Heart left ventricle (tissue), 16 donors: ENCODE measurements around the gene CGB2. TPM values are rescaled to one million over a fixed set of nuclear protein-coding genes. Genes with fewer than 3 reads are reported as not detected.
"Not testable (repeated sequence)": the region's sequence is repeated elsewhere in the genome, so short reads cannot be mapped to it uniquely, and the experiment has no call there.

Experiments
- ATAC-seq, 4 donors: fragments of 200-7000 bp; cut with Tn5 transposase; one replicate each; pipeline ENCODE4 v1.9.1; 2020 to 2022; ENCODE audit warnings: moderate library complexity in 4 of 4, mild to moderate bottlenecking in 3 of 4, moderate number of reproducible peaks in 1 of 4
- DNase-seq, 5 donors: peaks; one replicate each; pipeline ENCODE4 v3.0.0-alpha.2; 2020
- H3K27ac ChIP-seq, 12 donors: fragments of 200-600 bp; sonication (generic) in 4 of 12; one replicate each; pipeline versions ENCODE4 v1.5.0 to v1.8.0; 2016 to 2022; ENCODE audit warnings: mild to moderate bottlenecking in 2 of 12
- H3K27me3 ChIP-seq, 9 donors: fragments of 200-600 bp; sonication (generic) in 2 of 9; one replicate each; pipeline versions ENCODE4 v1.5.1 to v1.8.0; 2016 to 2022; ENCODE audit warnings: mild to moderate bottlenecking in 3 of 9
- H3K36me3 ChIP-seq, 9 donors: fragments of 200-600 bp; sonication (generic) in 2 of 9; one replicate each; pipeline versions ENCODE4 v1.5.0 to v1.8.0; 2018 to 2022; ENCODE audit warnings: mild to moderate bottlenecking in 2 of 9
- H3K4me1 ChIP-seq, 12 donors: fragments of 200-600 bp; sonication (generic) in 4 of 12; one replicate each; pipeline versions ENCODE4 v1.5.0 to v1.8.0; 2016 to 2022; ENCODE audit warnings: mild to moderate bottlenecking in 3 of 12
- H3K4me3 ChIP-seq, 12 donors: fragments of 200-600 bp; sonication (generic) in 4 of 12; one replicate each; pipeline versions ENCODE4 v1.5.0 to v1.8.0; 2017 to 2022; ENCODE audit warnings: mild to moderate bottlenecking in 9 of 12, moderate library complexity in 4 of 12
- H3K9me3 ChIP-seq, 12 donors: fragments of 200-600 bp; sonication (generic) in 4 of 12; one replicate each; pipeline versions ENCODE4 v1.5.0 to v1.8.0; 2016 to 2022; ENCODE audit warnings: mild to moderate bottlenecking in 1 of 12
- POLR2A ChIP-seq, 2 donors: fragments of 450-650 bp; IDR thresholded peaks; one replicate each; pipeline ENCODE4 v1.6.1; 2017; ENCODE audit warnings: antibody characterized with exemption in 2 of 2, mild to moderate bottlenecking in 2 of 2, moderate library complexity in 2 of 2
- WGBS, 4 donors: extraction: QIAGEN DNeasy Blood & Tissue Kit in 2 of 4; methylation state at CpG; one replicate each; pipeline versions ENCODE4 v1.1.5 to v1.1.7; 2013 to 2018; 5-methylcytosine and 5-hydroxymethylcytosine counted together
- intact Hi-C, 10 donors: fragments of 100-400 bp; cut with DNase I; formaldehyde crosslinking; loops; one replicate each; pipeline versions ENCODE4 v1.11.1 to v1.14.2; 2022
- polyA plus RNA-seq, 2 donors: library from polyadenylated mRNA; stranded (reverse); fragments of 200-250 nt; gene quantifications; one replicate each; pipeline ENCODE4 v1.2.3, GENCODE V29; 2013
- total RNA-seq, 9 donors: library from RNA; depleted of rRNA in 2 of 9; stranded (reverse); fragments of >200 nt in 2 of 9; fragmentation: NEBNext Ultra II Directional in 3 of 9; extraction: Animal tissue kit (Norgen Biotek cat#: 25700) in 3 of 9; gene quantifications; one replicate each; pipeline versions ENCODE4 v1.1.0 to v1.2.4, GENCODE V29; 2016 to 2023
- TF ChIP-seq, protein P1 (sequence below), 12 donors: fragments of 200-600 bp; sonication (generic) in 4 of 12; IDR thresholded peaks; one replicate each; pipeline versions ENCODE4 v1.5.0 to v1.8.0; 2018 to 2022; ENCODE audit warnings: antibody characterized with exemption in 12 of 12, mild to moderate bottlenecking in 5 of 12
- donor health status: ischemic (EF 13 %, LVEDD 7.1; RV severe dilation, severe dysfunction).
- donor health status: healthy with polysubstance abuse.
- donor health status: DM: no; HTN: yes; CAD: no.
- donor health status: DM: no; HTN: no; CAD: no.
- donor health status: ischemic (EF 25% LVEDD 6.9; RV normal size, moderate dysfunction).
- donor health status: ischemic (EF 25% LVEDD 5.7; RV mildly dilated, moderate dysfunction).
- donor health status: healthy.
- donor health status: DM: yes; HTN: yes; CAD: no.
- donor health status: ischemic (EF 35%, LVEDD 5.7; RV mildly dilated, moderate dysfunction).
- donor health status: nonischemic (EF 11% LVEDD 7.7; RV severe dilation, severe dysfunction).
- donor health status: DM: yes; HTN: yes; CAD: no.
- donor health status: PGD.
- donor health status: ischemic (EF 29% LVEDD 5.4; RV normal size, mild dysfunction).
- donor health status: nonischemic (EF 23%, LVEDD 6.1; RV moderate dilation, normal function).

The CGB2 gene
- total and polyA plus RNA-seq, 11 donors = not detected

DNA sequence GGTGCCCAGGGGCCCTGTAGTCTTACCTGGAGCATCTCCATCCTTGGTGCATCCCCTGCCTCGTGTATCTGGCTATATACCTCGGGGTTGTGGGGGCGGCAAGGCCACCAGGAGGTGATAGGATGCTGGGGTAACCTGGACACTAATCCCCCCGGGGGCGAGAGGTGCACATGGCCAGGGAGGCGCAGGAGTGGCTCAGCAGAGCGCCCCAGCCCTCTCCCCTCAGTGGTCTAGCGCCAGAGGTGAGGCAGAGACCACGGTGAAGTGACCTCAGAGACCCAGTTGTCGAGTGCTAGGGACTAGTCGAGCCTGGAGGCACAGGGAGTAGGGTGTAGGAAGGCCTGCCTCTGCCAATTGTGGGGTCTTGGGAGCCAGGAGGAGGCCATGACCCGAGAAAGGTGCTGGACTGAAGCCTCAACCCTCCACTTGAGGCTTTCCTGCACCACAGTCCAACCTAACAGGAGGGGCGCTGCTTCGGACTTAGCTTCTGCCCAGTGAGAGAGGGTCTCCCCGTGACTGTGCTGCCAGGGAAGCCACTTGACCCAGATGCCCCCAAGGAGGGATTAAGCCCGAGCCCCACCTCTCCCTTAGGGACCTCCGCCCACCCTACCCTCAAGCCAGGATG lies 14.5 kb upstream of the CGB2 start, which contains the start of gene LHB:
Gene LHB, minus strand, starts transcription at position 51 of the 625 bp plus-strand sequence. Its CDS starts 10 bp downstream, at position 41.
- no peak for ATAC-seq

DNA sequence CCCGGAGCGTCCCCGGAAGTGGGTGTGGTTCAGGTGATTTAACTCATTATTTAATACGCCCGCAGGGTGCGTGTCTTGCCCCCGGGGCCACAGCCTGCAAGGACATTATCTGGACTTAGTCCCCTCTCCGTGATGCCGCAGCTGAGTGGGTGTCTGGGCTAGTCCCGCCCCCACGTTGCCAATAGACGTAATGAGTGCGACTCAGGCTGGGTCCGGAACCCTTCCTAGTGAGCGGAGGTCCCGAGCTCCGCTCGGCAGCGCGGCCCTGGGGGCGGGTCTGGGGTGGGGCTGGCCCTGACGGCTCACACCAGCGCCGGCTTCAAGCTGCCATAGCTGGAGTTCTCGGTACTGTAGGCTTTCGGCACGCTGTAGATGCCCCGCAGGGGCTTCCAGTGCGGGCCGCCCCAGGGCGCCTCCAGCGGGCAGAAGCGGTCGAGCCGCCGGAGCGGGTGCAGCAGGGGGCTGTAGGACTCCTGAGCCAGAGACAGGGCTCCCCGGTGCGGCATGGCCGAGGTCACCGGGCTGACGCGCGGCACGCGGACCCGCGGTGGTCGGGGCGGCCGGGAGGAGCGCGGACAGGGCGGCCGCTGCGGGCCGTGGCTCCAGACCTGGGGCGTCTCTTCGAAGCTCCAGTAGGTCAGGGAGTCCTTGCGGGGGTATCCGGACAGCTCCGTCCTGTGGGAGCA lies 13.9 kb upstream of the CGB2 start:
- 1 to 2% (median 1%) methylated on average over 25 to 62 of the region's 62 CpGs for WGBS, 4 donors
- DNase-seq = peak; percentile 31 to 77 (median 53)
- intact Hi-C loops = no loop called here
- Histone ChIP-seq H3K27ac (peak overlapping the region in 1 of 12 donors; percentile 42), H3K9me3 (no peaks in the 10 kb centered on the region), H3K36me3 (peaks cover 0 to 32% (median 13%) of the 10 kb centered on the region in 9 donors), H3K4me1 (peaks cover 0 to 29% (median 16%) of the 10 kb centered on the region in 12 donors), H3K27me3 (peaks cover 0 to 25% (median 0%) of the 10 kb centered on the region in 9 donors), H3K4me3 (peak overlapping the region; percentile 15 to 63 (median 52))
- TF ChIP-seq, protein P1, sequence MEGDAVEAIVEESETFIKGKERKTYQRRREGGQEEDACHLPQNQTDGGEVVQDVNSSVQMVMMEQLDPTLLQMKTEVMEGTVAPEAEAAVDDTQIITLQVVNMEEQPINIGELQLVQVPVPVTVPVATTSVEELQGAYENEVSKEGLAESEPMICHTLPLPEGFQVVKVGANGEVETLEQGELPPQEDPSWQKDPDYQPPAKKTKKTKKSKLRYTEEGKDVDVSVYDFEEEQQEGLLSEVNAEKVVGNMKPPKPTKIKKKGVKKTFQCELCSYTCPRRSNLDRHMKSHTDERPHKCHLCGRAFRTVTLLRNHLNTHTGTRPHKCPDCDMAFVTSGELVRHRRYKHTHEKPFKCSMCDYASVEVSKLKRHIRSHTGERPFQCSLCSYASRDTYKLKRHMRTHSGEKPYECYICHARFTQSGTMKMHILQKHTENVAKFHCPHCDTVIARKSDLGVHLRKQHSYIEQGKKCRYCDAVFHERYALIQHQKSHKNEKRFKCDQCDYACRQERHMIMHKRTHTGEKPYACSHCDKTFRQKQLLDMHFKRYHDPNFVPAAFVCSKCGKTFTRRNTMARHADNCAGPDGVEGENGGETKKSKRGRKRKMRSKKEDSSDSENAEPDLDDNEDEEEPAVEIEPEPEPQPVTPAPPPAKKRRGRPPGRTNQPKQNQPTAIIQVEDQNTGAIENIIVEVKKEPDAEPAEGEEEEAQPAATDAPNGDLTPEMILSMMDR (IDR thresholded peaks at IDR 0.05) = peak in 9 of 12 donors; percentile 32 to 68 (median 50)
- no peak for TF ChIP-seq POLR2A (IDR thresholded peaks at IDR 0.05)
- peak in 3 of 4 donors; percentile 51 to 71 (median 69) for ATAC-seq

More for the DNA sequence above, 14.5 kb upstream of the CGB2 start, which contains the start of gene LHB:
- Histone ChIP-seq H3K27me3 (peaks cover 0 to 25% (median 0%) of the 10 kb centered on the region in 9 donors), H3K36me3 (peaks cover 0 to 38% (median 17%) of the 10 kb centered on the region in 9 donors), H3K4me1 (peaks cover 0 to 29% (median 16%) of the 10 kb centered on the region in 12 donors), H3K4me3 (peak within 1 kb of the TSS; percentile 15 to 63 (median 52)), H3K9me3 (no peaks in the 10 kb centered on the region), H3K27ac (peak within 1 kb of the TSS in 1 of 12 donors; percentile 42)
- 76 to 83% (median 77%) methylated on average over 10 to 17 of the region's 17 CpGs for WGBS, 4 donors
- intact Hi-C loops = no loop called here
- DNase-seq = no peak
- TF ChIP-seq, protein P1 (IDR thresholded peaks at IDR 0.05) = no peak
- TF ChIP-seq POLR2A (IDR thresholded peaks at IDR 0.05) = no peak

DNA sequence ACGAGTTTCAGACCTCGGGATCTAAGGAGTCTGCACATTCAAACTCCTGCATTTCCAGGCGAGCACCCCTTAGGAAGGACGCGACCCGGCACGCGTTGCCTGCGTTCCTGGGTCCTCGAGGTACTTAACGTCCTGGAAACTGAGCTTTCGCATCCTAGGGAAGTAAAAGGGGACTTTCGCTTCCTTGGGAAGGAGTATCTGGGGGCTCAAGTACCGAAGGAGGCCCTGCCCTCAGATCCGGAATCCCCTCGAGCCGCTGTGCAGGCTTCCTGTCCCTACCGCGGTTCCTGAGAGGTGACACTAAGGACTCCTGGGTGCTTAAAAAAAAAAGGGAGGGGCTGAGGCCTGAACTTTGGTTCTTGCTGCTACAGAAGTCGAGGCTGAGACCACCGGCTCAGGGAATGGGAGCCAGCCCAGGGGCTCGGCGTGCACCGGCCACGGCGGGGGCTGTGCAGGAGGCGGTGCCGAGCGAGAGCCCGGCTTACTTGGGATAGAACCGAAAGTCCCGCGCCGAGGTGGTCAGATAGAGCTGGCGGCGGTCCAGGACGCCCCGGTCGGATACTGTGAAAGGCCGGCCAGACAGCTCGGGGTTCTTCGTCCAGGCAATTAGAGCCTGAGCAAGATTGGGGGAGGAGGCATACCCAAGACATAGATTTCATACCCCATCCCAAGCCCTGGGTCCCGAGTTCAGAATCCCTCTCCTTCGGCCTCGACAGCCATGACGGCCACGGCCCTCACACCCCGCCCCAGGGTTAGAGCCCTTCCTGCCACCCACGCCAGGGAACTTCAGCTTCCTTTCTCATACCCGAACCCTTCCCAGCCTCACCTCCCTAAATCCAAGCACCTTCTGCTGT lies 13.1 kb upstream of the CGB2 start:
- DNase-seq (peak in 1 of 5 donors; percentile 32), ATAC-seq (peak in 2 of 4 donors; percentile 14 to 23)
- H3K4me1 ChIP-seq = peaks cover 0 to 29% (median 16%) of the 10 kb centered on the region in 12 donors
- H3K36me3 ChIP-seq = peaks cover 0 to 29% (median 13%) of the 10 kb centered on the region in 9 donors
- H3K27ac ChIP-seq, H3K9me3 ChIP-seq, intact Hi-C loops: not testable (repeated sequence)
- peak overlapping the region in 11 of 12 donors; percentile 34 to 63 (median 54) for H3K4me3 ChIP-seq
- 4 to 9% (median 6%) methylated on average over 25 to 50 of the region's 50 CpGs for WGBS, 4 donors
- peaks cover 0 to 25% (median 0%) of the 10 kb centered on the region in 9 donors for H3K27me3 ChIP-seq

DNA sequence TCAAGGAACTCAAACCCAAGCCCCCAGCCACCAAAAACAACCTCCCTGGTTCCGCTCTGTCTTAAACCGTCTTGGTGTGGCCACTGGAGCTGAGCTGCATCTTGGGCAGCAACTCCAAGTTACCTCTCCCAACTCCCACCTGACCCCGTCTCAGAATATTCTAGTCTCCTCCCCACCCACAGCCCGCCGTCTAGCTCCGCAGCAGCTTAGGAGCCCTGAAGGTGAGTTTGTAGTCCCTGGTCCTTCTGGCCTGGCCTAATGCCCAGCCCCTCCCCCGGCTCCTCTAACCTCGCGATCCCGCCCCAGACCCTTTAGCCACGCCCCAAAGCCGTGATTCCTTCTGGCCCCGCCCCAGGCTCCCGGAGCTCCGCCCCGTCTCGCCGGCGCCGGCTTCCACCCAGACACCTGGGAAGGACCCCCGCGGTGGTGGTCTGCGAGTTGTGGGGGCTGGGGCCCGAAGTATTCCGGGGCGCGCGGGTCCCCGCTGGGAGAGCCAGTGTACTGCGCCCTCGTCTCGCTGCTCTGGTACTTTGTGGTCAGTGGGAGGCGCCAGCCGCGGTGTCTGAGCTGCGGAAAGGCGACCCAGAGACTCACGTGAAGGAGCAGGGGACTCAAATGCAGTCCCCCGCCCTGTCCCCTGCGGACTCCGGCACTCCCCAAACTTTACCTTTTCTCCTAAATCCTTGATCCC lies 12.3 kb upstream of the CGB2 start:
- peak in 3 of 4 donors; percentile 61 to 69 (median 69) for ATAC-seq
- peak; percentile 33 to 84 (median 71) for DNase-seq
- no peak overlapping the region for H3K27ac ChIP-seq
- 16 to 29% (median 18%) methylated on average over 18 to 41 of the region's 41 CpGs for WGBS, 4 donors
- peaks cover 0 to 29% (median 16%) of the 10 kb centered on the region in 12 donors for H3K4me1 ChIP-seq
- peaks cover 0 to 25% (median 0%) of the 10 kb centered on the region in 9 donors for H3K27me3 ChIP-seq
- intact Hi-C loops = no loop called here
- H3K9me3 ChIP-seq = no peaks in the 10 kb centered on the region
- peaks cover 0 to 21% (median 8%) of the 10 kb centered on the region in 9 donors for H3K36me3 ChIP-seq
- TF ChIP-seq, protein P1 (IDR thresholded peaks at IDR 0.05) = peak in 1 of 12 donors; percentile 12
- TF ChIP-seq POLR2A (IDR thresholded peaks at IDR 0.05) = no peak
- H3K4me3 ChIP-seq = peak overlapping the region in 11 of 12 donors; percentile 34 to 63 (median 54)
